22Rv1 (cell line): ENCODE measurements around the gene TNFRSF1B.

Experiments
- CTCF ChIP-seq: fragments of 450-650 bp; IDR thresholded peaks from 2 replicates; pipeline ENCODE4 v1.5.1; 2017; ENCODE audit warnings: mild to moderate bottlenecking
- ZFX ChIP-seq: fragments of 450-650 bp; IDR thresholded peaks from 2 replicates; pipeline ENCODE4 v1.6.1; 2017; ENCODE audit warnings: antibody characterized with exemption, borderline replicate concordance

GRCh38 chr1:12173631-12174121 lies 6.9 kb downstream of the TNFRSF1B start:
- no peak for TF ChIP-seq CTCF
- no peak for TF ChIP-seq ZFX
